Transverse colon (tissue), 4 donors: Measurements from ENCODE around the gene INTS3. TPM values are rescaled to one million over a fixed set of nuclear protein-coding genes. Genes with fewer than 3 reads are reported as not detected.

Source experiments
- DNase-seq: peaks from one replicate; pipeline ENCODE4 v3.0.0-alpha.2; 2019
- H3K27ac ChIP-seq, 4 donors: fragments of 200-600 bp; sonication (generic); 2 replicates each; pipeline ENCODE4 v1.5.1; 2016 to 2018; ENCODE audit warnings: inconsistent platforms in 4 of 4
- H3K27me3 ChIP-seq: fragments of 200-600 bp; sonication (generic); 2 replicates; pipeline ENCODE4 v1.5.1; 2017; ENCODE audit warnings: inconsistent platforms
- H3K36me3 ChIP-seq, 4 donors: fragments of 200-600 bp; sonication (generic); 2 replicates each; pipeline ENCODE4 v1.5.1; 2017 to 2019; ENCODE audit warnings: inconsistent platforms in 4 of 4
- H3K4me1 ChIP-seq, 4 donors: fragments of 200-600 bp; sonication (generic); 2 replicates each; pipeline ENCODE4 v1.5.1; 2017 to 2020; ENCODE audit warnings: inconsistent platforms in 4 of 4
- H3K4me3 ChIP-seq, 4 donors: fragments of 200-600 bp; sonication (generic); 1 replicate in 1 of 4; 2 replicates in 3 of 4; pipeline versions ENCODE4 v1.5.1 to v1.6.1; 2017 to 2019; ENCODE audit warnings: inconsistent platforms in 4 of 4
- H3K9me3 ChIP-seq, 2 donors: fragments of 200-600 bp; sonication (generic); 2 replicates each; pipeline ENCODE4 v1.5.1; 2017 to 2019; ENCODE audit warnings: inconsistent platforms in 2 of 2
- CTCF ChIP-seq, 5 experiments: fragments of 200-600 bp in 3 of 5; fragments of 450-650 bp in 2 of 5; sonication (generic) in 3 of 5; IDR thresholded peaks; 1 replicate in 2 of 5; 2 replicates in 3 of 5; pipeline ENCODE4 v1.5.1; 2016 to 2017; ENCODE audit warnings: antibody characterized with exemption in 5 of 5, inconsistent platforms in 3 of 5, mild to moderate bottlenecking in 2 of 5, moderate library complexity in 1 of 5
- EP300 ChIP-seq: sonication (generic); formaldehyde crosslinking; IDR thresholded peaks from one replicate; pipeline ENCODE4 v1.6.1; 2017; ENCODE audit warnings: antibody characterized with exemption, low read depth
- POLR2A ChIP-seq: fragments of 450-650 bp; IDR thresholded peaks from one replicate; pipeline ENCODE4 v1.6.1; 2016; ENCODE audit warnings: antibody characterized with exemption, mild to moderate bottlenecking, moderate library complexity
- POLR2AphosphoS5 ChIP-seq, 3 donors: sonication (generic); formaldehyde crosslinking; IDR thresholded peaks; one replicate each; pipeline ENCODE4 v1.6.1; 2016; ENCODE audit warnings: antibody characterized with exemption in 3 of 3
- WGBS, 2 donors: methylation state at CpG; one replicate each; pipeline ENCODE4 v1.1.5; 2018; ENCODE audit warnings: low coverage in 1 of 2; 5-methylcytosine and 5-hydroxymethylcytosine counted together
- in situ Hi-C, 4 donors: fragments of 200-750 bp; cut with MboI; loops; one replicate each; pipeline versions ENCODE4 v1.15.0 to v1.15.1; 2017; ENCODE audit warnings: low sequenced_read_pairs in 3 of 4, low pct_ligation_motif_present in 1 of 4, low pct_unique_long_range_greater_than_20kb in 1 of 4
- intact Hi-C: fragments of 100-400 bp; cut with DNase I; formaldehyde crosslinking; loops from one replicate; pipeline ENCODE4 v1.15.1; 2023; ENCODE audit warnings: low total_unique reads
- total RNA-seq, 4 donors: library from RNA; depleted of rRNA; stranded (reverse); fragments of >200 nt; gene quantifications; one replicate each; pipeline ENCODE4 v1.1.0, GENCODE V29; 2016

The INTS3 gene
- total RNA-seq, 4 donors from 2014 or later: 26.1 to 35.6 (median 28.0) TPM

- in situ Hi-C loops: loop anchor here in 1 of 4 donors (25.0 kb wide), 1 partner anchor 302 kb away; the partner anchor contains the start of genes JTB, RAB13 and RPS27
- intact Hi-C loops: no loop called here
These were observed 43.0 kb upstream of the INTS3 start for GRCh38 chr1:153684892-153685291.

DNA sequence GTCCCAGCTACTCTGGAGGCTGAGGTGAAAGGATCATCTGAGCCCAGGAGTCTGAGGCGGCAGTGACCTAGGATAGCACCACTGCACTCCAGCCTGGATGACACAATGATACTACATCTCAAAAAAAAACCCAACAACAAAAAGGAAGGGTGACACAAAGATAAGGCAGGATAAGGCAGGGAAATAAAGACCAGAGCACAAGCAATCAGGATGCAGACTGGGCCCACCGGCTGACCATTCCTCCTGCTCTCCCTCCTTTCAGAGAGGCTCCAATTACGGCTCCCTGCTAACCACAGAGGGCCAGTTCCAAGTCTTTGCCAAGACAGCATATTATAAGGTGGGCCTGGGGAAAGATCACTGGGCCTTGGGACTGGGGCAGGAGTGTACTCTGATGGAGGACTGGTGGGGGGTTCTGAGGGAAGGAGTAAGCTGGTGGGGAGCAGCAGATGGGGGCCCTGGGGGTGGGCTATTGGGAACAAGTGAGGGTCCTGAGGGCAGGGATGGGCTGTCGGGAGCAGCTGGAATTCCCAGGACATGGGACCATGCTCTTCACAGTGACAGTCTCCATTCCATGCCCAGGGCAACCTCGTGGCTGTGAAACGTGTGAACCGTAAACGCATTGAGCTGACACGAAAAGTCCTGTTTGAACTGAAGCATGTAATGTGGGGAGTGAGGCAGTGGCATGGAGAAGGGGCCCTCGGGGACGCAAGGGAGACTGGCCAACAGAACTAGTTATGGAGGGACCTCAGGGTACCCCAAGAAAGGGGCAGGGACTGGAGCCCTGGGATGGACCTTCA, 42.1 kb upstream of the INTS3 start:
- WGBS, 2 donors: 76 to 79% methylated on average over 9 to 11 of the region's 11 CpGs
- H3K27ac ChIP-seq: no peak overlapping the region
- DNase-seq: no peak

More at GRCh38 chr1:153684892-153685291, 43.0 kb upstream of the INTS3 start:
- no peak for DNase-seq
- 81% methylated on average over 12 of the region's 12 CpGs; no CpG with 5 or more reads in 1 of the 2 donors for WGBS, 2 donors
- Histone ChIP-seq H3K4me1 (peaks cover 0 to 1% (median 0%) of the 10 kb centered on the region in 4 donors), H3K27me3 (peaks cover 19% of the 10 kb centered on the region), H3K4me3 (no peak overlapping the region), H3K36me3 (no peaks in the 10 kb centered on the region), H3K27ac (no peak overlapping the region), H3K9me3 (no peaks in the 10 kb centered on the region)
- no peak for TF ChIP-seq POLR2AphosphoS5 (IDR thresholded peaks at IDR 0.05)
- TF ChIP-seq CTCF (IDR thresholded peaks at IDR 0.05): no peak

DNA sequence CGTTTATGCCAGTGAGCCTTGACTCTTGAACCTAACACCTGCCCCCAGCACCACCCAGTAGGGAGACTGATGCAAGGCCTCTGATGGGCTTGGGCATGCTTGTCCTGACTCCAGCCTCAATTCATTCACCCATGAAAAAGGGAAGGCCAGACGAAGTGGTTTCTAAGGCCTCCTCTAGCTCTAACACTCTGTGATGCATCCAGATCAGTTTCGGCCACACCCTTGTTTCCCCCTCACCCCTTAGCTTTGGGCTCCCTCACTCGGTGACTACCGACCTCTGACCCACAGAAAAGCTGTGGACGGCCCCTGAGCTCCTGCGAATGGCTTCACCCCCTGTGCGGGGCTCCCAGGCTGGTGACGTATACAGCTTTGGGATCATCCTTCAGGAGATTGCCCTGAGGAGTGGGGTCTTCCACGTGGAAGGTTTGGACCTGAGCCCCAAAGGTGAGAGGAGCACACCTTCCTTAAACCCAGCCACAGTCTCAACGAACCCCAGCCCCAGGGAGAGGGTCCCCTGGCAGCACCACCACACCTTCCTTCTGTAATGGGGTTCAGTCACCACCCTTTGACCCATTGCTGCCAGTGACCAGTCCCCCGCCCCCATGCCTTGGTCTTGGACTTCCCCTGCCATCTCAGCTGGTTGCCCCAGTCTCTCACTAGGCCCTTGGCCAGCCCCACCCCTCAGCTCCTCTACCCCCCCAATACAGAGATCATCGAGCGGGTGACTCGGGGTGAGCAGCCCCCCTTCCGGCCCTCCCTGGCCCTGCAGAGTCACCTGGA, 40.3 kb upstream of the INTS3 start:
- Histone ChIP-seq H3K4me1 (no peaks in the 10 kb centered on the region), H3K36me3 (no peaks in the 10 kb centered on the region), H3K9me3 (no peaks in the 10 kb centered on the region), H3K27ac (no peak overlapping the region), H3K4me3 (no peak overlapping the region), H3K27me3 (no peaks in the 10 kb centered on the region)
- in situ Hi-C loops (loop anchor here in 1 of 4 donors (25.0 kb wide), 1 partner anchor 300 kb away; the partner anchor contains the start of genes JTB, RAB13 and RPS27), intact Hi-C loops (no loop called here)
- DNase-seq: no peak
- WGBS, 2 donors: 82% methylated on average over 16 of the region's 16 CpGs; no CpG with 5 or more reads in 1 of the 2 donors
- TF ChIP-seq EP300 (no peak), CTCF (IDR thresholded peaks at IDR 0.05) (no peak), POLR2A (no peak), POLR2AphosphoS5 (IDR thresholded peaks at IDR 0.05) (no peak)

More for the DNA sequence above, 42.1 kb upstream of the INTS3 start:
- intact Hi-C loops (no loop called here), in situ Hi-C loops (loop anchor here in 1 of 4 donors (25.0 kb wide), 1 partner anchor 302 kb away; the partner anchor contains the start of genes JTB, RAB13 and RPS27)
- Histone ChIP-seq H3K27me3 (peaks cover 11% of the 10 kb centered on the region), H3K9me3 (no peaks in the 10 kb centered on the region), H3K4me1 (no peaks in the 10 kb centered on the region), H3K4me3 (no peak overlapping the region), H3K36me3 (no peaks in the 10 kb centered on the region)
- TF ChIP-seq EP300 (no peak), POLR2AphosphoS5 (IDR thresholded peaks at IDR 0.05) (no peak), POLR2A (no peak), CTCF (IDR thresholded peaks at IDR 0.05) (no peak)

DNA sequence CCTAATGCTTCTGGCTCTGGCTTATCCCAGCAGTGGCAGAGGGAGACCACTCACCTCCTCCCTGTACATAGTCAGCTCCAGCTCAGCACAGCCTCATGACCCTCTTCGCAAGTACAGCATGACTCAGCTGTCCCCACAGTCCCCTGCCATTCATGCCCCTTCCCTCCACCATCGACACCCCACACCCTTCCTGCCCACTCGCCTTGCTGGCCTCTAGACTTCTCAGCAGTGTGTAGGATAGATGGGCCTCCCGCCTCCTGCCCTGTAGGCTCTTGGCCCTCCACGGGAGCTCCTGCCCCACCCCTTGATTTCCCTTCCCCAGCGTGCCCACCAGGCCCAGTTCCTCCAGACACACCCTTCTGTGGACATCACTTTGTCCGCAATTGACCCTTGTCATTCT, 39.6 kb upstream of the INTS3 start:
- DNase-seq: no peak
- Histone ChIP-seq H3K9me3 (no peaks in the 10 kb centered on the region), H3K4me3 (no peak overlapping the region), H3K4me1 (no peaks in the 10 kb centered on the region), H3K27ac (no peak overlapping the region), H3K27me3 (no peaks in the 10 kb centered on the region), H3K36me3 (no peaks in the 10 kb centered on the region)
- in situ Hi-C loops (loop anchor here in 1 of 4 donors (25.0 kb wide), 1 partner anchor 299 kb away; the partner anchor contains the start of genes JTB, RAB13 and RPS27), intact Hi-C loops (no loop called here)
- TF ChIP-seq POLR2AphosphoS5 (IDR thresholded peaks at IDR 0.05) (no peak), EP300 (no peak), POLR2A (no peak), CTCF (IDR thresholded peaks at IDR 0.05) (no peak)
- WGBS, 2 donors: 81 to 100% methylated on average over 1 to 7 of the region's 7 CpGs
